ENCODE results near the gene C12orf50. TPM values are rescaled to one million over a fixed set of nuclear protein-coding genes. Genes with fewer than 3 reads are reported as not detected.

Gene C12orf50
- total and polyA plus RNA-seq, 2 of the 13 experiments (the other 11 are each of a cell fraction or from before 2014, with no cell fraction given): not detected

DNA sequence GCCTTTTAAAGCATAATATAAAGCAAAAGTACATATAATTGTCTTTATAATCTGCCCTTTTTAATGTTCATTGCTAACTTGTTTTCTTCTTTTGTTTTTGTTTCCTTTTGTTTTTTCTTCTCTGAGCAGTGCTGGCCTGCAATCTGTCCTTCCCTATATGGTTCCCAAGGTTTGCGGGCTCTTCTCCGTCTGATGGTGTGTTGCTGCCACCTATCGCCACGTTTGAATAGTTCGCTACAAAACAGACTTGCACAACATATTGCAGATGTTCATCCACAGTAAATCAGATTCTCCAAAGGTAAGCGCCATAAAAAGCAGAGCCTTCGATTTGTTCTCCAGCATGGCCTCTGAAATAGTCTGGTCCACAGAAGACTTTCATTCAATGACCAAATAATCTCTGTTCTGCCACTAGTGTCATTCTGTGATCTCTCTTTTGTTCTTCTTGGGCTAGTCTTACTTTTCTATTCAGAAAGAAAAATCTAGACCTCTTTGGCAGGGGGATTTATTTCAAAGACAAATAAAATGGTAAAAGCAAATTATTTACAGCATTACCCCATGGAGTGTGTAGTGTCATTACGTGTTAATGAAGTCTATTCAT, 33.5 kb downstream of the C12orf50 start (continued):
- TF ChIP-seq, protein P1, sequence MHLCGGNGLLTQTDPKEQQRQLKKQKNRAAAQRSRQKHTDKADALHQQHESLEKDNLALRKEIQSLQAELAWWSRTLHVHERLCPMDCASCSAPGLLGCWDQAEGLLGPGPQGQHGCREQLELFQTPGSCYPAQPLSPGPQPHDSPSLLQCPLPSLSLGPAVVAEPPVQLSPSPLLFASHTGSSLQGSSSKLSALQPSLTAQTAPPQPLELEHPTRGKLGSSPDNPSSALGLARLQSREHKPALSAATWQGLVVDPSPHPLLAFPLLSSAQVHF (CRISPR knock-in tag; IDR thresholded peaks at IDR 0.05): no peak
- no peak for TF ChIP-seq ZNF841 (CRISPR knock-in tag; IDR thresholded peaks at IDR 0.05; ENCODE audit: borderline replicate concordance)
- no peak for TF ChIP-seq NFE2 (CRISPR knock-in tag; IDR thresholded peaks at IDR 0.05)
- TF ChIP-seq, protein P2, sequence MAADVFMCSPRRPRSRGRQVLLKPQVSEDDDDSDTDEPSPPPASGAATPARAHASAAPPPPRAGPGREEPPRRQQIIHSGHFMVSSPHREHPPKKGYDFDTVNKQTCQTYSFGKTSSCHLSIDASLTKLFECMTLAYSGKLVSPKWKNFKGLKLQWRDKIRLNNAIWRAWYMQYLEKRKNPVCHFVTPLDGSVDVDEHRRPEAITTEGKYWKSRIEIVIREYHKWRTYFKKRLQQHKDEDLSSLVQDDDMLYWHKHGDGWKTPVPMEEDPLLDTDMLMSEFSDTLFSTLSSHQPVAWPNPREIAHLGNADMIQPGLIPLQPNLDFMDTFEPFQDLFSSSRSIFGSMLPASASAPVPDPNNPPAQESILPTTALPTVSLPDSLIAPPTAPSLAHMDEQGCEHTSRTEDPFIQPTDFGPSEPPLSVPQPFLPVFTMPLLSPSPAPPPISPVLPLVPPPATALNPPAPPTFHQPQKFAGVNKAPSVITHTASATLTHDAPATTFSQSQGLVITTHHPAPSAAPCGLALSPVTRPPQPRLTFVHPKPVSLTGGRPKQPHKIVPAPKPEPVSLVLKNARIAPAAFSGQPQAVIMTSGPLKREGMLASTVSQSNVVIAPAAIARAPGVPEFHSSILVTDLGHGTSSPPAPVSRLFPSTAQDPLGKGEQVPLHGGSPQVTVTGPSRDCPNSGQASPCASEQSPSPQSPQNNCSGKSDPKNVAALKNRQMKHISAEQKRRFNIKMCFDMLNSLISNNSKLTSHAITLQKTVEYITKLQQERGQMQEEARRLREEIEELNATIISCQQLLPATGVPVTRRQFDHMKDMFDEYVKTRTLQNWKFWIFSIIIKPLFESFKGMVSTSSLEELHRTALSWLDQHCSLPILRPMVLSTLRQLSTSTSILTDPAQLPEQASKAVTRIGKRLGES (CRISPR knock-in tag; IDR thresholded peaks at IDR 0.05; ENCODE audit: borderline replicate concordance): no peak
- peak; percentile 84 for TF ChIP-seq CEBPB (IDR thresholded peaks at IDR 0.05; ENCODE audit: borderline replicate concordance, low read depth, low read length)
- TF ChIP-seq PPARG (CRISPR knock-in tag; conservative IDR thresholded peaks at IDR 0.05): no peak
- TF ChIP-seq NCOA5 (CRISPR knock-in tag; IDR thresholded peaks at IDR 0.05): no peak
- TF ChIP-seq, protein P3, sequence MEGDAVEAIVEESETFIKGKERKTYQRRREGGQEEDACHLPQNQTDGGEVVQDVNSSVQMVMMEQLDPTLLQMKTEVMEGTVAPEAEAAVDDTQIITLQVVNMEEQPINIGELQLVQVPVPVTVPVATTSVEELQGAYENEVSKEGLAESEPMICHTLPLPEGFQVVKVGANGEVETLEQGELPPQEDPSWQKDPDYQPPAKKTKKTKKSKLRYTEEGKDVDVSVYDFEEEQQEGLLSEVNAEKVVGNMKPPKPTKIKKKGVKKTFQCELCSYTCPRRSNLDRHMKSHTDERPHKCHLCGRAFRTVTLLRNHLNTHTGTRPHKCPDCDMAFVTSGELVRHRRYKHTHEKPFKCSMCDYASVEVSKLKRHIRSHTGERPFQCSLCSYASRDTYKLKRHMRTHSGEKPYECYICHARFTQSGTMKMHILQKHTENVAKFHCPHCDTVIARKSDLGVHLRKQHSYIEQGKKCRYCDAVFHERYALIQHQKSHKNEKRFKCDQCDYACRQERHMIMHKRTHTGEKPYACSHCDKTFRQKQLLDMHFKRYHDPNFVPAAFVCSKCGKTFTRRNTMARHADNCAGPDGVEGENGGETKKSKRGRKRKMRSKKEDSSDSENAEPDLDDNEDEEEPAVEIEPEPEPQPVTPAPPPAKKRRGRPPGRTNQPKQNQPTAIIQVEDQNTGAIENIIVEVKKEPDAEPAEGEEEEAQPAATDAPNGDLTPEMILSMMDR (CRISPR knock-in tag; IDR thresholded peaks at IDR 0.05): peak; percentile 85
- TF ChIP-seq EZH2 (conservative IDR thresholded peaks at IDR 0.05; ENCODE audit: low read depth, low read length): no peak
- no peak for TF ChIP-seq ZNF160 (CRISPR knock-in tag; IDR thresholded peaks at IDR 0.05)
- TF ChIP-seq SMC3 (IDR thresholded peaks at IDR 0.05; ENCODE audit: low read length): peak; percentile 41; the same call in 1 of the 2 replicates
- TF ChIP-seq, protein P4, sequence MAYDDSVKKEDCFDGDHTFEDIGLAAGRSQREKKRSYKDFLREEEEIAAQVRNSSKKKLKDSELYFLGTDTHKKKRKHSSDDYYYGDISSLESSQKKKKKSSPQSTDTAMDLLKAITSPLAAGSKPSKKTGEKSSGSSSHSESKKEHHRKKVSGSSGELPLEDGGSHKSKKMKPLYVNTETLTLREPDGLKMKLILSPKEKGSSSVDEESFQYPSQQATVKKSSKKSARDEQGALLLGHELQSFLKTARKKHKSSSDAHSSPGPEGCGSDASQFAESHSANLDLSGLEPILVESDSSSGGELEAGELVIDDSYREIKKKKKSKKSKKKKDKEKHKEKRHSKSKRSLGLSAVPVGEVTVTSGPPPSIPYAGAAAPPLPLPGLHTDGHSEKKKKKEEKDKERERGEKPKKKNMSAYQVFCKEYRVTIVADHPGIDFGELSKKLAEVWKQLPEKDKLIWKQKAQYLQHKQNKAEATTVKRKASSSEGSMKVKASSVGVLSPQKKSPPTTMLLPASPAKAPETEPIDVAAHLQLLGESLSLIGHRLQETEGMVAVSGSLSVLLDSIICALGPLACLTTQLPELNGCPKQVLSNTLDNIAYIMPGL (CRISPR knock-in tag; IDR thresholded peaks at IDR 0.05; ENCODE audit: borderline replicate concordance in 1 of 2, low read depth in 1 of 2): 0 out of 4 replicates have a peak, but pooled peaks of 1 of the 2 experiments have one; percentile 44
- TF ChIP-seq ZBTB8A (CRISPR knock-in tag; IDR thresholded peaks at IDR 0.05; ENCODE audit: borderline replicate concordance, low read depth): no peak
- no peak for TF ChIP-seq THYN1 (CRISPR knock-in tag; IDR thresholded peaks at IDR 0.05; ENCODE audit: borderline replicate concordance, low read depth)
- no peak for TF ChIP-seq AKAP8 (CRISPR knock-in tag; IDR thresholded peaks at IDR 0.05)
- TF ChIP-seq YEATS4 (CRISPR knock-in tag; IDR thresholded peaks at IDR 0.05; ENCODE audit: borderline replicate concordance): no peak
- TF ChIP-seq, protein P5, sequence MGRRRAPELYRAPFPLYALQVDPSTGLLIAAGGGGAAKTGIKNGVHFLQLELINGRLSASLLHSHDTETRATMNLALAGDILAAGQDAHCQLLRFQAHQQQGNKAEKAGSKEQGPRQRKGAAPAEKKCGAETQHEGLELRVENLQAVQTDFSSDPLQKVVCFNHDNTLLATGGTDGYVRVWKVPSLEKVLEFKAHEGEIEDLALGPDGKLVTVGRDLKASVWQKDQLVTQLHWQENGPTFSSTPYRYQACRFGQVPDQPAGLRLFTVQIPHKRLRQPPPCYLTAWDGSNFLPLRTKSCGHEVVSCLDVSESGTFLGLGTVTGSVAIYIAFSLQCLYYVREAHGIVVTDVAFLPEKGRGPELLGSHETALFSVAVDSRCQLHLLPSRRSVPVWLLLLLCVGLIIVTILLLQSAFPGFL (CRISPR knock-in tag; IDR thresholded peaks at IDR 0.05): no peak
- TF ChIP-seq RAD21 (CRISPR knock-in tag; IDR thresholded peaks at IDR 0.05): peak; percentile 64
- TF ChIP-seq STAG1 (CRISPR knock-in tag; IDR thresholded peaks at IDR 0.05): peak; percentile 84
